SJCRH30 (cell line): ENCODE results near the gene ROCK1. TPM values are rescaled to one million over a fixed set of nuclear protein-coding genes. Genes with fewer than 3 reads are reported as not detected.

Experiments
- DNase-seq, 2 experiments: peaks; one replicate each; pipeline ENCODE4 v3.0.0-alpha.2; 2015 to 2020
- H3K27ac ChIP-seq: fragments of 250-450 bp; sonication (Bioruptor Pico); 2 replicates; pipeline ENCODE4 v1.5.1; 2020; ENCODE audit warnings: mild to moderate bottlenecking, moderate library complexity
- H3K27me3 ChIP-seq: fragments of 250-450 bp; sonication (Bioruptor Pico); 2 replicates; pipeline ENCODE4 v1.5.1; 2020; ENCODE audit warnings: mild to moderate bottlenecking, moderate library complexity
- H3K36me3 ChIP-seq: fragments of 250-450 bp; sonication (Bioruptor Pico); 2 replicates; pipeline ENCODE4 v1.5.1; 2020; ENCODE audit warnings: mild to moderate bottlenecking, moderate library complexity
- H3K4me1 ChIP-seq: fragments of 250-450 bp; sonication (Bioruptor Pico); 2 replicates; pipeline ENCODE4 v1.5.1; 2020; ENCODE audit warnings: mild to moderate bottlenecking, moderate library complexity
- H3K4me3 ChIP-seq: fragments of 250-450 bp; sonication (Bioruptor Pico); 2 replicates; pipeline ENCODE4 v1.5.1; 2020; ENCODE audit warnings: mild to moderate bottlenecking, moderate library complexity
- H3K9me3 ChIP-seq: fragments of 250-450 bp; sonication (Bioruptor Pico); replicated peaks from 2 replicates; pipeline ENCODE4 v1.5.1; 2020; ENCODE audit warnings: mild to moderate bottlenecking, moderate library complexity
- total RNA-seq: library from RNA; depleted of rRNA; stranded (reverse); fragments of >200 nt; shearing (Covaris generic); gene quantifications from 2 replicates; pipeline ENCODE4 v1.2.3, GENCODE V29; 2014

The ROCK1 gene
- total RNA-seq, 1 experiment from 2014 or later, result 24.1 TPM

DNA sequence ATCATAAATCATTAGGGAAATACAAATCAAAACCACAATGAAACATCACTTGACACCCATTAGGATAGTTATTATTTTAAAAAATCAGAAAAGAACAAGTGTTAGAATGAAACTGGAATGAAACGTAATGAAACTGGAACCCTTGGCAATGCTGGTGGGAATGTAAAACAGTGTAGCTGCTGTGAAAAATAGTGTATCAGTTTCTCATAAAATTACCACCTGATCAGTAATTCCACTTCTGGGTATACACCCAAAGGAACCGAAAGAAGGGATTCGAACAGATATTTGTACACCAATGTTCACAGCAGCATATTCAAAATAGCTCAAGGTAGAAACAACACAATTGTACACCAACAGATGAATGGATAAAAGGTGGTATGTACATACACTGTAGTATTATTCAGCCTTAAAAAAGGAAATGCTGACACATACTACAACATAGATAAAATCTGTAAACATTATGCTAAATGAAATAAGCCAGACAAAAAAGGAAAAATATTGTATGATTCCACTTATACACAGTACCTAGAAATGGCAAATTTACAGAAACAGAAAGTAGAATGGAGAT is 27.0 kb downstream of the ROCK1 start:
- H3K27me3 ChIP-seq, result no peaks in the 10 kb centered on the region
- no peaks in the 10 kb centered on the region for H3K36me3 ChIP-seq
- H3K4me1 ChIP-seq, result no peaks in the 10 kb centered on the region
- DNase-seq, result no peak
- no peak overlapping the region for H3K4me3 ChIP-seq
- no peaks in the 10 kb centered on the region for H3K9me3 ChIP-seq
- H3K27ac ChIP-seq, result no peak overlapping the region

DNA sequence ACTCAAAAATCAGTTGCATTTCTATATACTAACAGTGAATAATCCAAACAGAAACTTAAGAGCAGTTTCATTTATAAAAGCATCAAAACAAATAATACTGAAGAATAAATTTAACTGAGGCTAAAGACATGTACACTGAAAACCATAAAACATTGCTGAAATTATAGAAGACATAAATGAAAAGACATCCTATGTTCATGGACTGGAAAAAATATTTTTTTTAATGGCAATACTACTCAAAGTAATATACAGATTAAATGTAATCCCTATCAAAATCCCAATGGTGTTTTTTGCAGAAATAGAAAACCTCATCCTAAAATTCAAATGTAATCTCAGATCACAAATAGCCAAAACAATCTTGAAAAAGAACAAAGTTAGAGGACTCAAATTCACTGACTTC is 28.6 kb downstream of the ROCK1 start:
- Histone ChIP-seq H3K9me3 (no peaks in the 10 kb centered on the region), H3K4me1 (no peaks in the 10 kb centered on the region), H3K4me3 (no peak overlapping the region), H3K27ac (no peak overlapping the region), H3K27me3 (no peaks in the 10 kb centered on the region), H3K36me3 (no peaks in the 10 kb centered on the region)
- no peak for DNase-seq

- no peaks in the 10 kb centered on the region for H3K9me3 ChIP-seq
- no peak for DNase-seq
- H3K27ac ChIP-seq, result no peak overlapping the region
- H3K4me1 ChIP-seq, result no peaks in the 10 kb centered on the region
- H3K27me3 ChIP-seq, result no peaks in the 10 kb centered on the region
- no peak overlapping the region for H3K4me3 ChIP-seq
- no peaks in the 10 kb centered on the region for H3K36me3 ChIP-seq
Measured at GRCh38 chr18:21081426-21081825, 30.2 kb downstream of the ROCK1 start.

GRCh38 chr18:21080576-21080975 is 31.0 kb downstream of the ROCK1 start:
- DNase-seq, result no peak
- Histone ChIP-seq H3K27me3 (no peaks in the 10 kb centered on the region), H3K27ac (no peak overlapping the region), H3K9me3 (no peaks in the 10 kb centered on the region), H3K4me1 (no peaks in the 10 kb centered on the region), H3K36me3 (no peaks in the 10 kb centered on the region), H3K4me3 (no peak overlapping the region)

DNA sequence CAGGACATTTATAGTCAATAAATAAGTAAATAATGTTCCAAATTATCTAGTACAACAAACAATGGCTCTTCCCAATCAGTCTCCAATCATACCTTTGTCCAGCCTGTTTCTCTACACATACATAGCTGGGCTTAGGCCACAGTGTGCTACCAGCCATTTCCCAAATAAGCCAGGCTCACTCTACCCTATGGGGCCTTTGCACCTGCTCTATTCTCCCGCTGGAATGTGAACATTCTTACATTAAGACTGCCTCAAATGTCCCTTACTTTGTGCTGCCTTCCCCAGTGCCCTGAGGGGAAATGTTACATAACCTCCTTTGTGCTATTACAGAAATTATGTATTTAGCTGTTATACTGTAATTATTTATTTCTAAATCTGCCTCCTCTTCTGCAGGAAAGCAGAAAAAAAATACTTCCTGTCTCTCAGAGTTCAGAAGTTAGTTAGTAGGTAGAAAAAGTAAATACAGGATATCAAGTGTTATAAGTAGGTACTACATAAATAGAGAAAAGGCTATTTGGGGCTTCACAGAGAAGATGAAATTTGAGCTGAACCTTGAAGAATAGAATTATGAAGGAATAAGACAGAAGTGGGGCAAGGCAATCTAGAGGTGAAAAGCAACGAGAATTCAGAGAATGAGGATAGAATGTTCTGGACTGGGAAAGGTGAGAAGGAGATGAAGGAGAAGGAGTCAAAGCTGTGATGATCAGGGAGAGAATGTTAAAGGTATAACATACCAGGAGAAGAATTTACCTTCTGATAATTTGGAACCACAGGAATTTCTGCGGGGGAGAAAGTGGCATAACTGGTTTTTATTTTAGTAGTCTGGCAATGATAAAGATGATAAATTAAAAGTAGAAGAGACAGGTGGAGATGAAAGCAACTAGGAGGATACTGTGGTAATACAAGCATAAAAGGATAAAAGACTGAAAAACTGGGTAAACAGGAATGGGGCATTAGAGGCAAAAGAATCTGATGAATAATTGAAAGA is 37.0 kb downstream of the ROCK1 start:
- Histone ChIP-seq H3K4me3 (no peak overlapping the region), H3K27me3 (no peaks in the 10 kb centered on the region), H3K9me3 (no peaks in the 10 kb centered on the region), H3K27ac (no peak overlapping the region), H3K4me1 (no peaks in the 10 kb centered on the region), H3K36me3 (no peaks in the 10 kb centered on the region)
- DNase-seq, result peak; percentile 10 to 47

DNA sequence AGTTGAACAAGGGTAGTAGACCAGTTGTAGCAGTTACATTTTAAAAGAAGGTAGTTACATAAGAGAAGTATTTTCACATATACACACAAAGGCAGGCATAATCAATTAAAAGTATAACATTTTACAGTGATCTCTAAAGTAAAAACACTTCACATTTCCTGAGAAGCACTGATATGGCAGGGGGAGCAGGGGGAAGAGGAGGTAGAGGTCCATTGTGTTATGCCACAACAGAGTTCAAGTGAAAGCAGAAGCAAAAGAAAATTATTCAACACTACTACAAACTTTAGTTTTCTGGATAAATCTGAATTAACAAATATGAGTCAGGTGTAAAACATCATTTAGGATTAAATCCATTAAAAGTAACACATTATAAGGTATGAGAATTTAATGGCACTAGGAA is 38.4 kb downstream of the ROCK1 start:
- no peak overlapping the region for H3K4me3 ChIP-seq
- no peak for DNase-seq
- H3K27me3 ChIP-seq, result no peaks in the 10 kb centered on the region
- no peaks in the 10 kb centered on the region for H3K36me3 ChIP-seq
- H3K27ac ChIP-seq, result no peak overlapping the region
- no peaks in the 10 kb centered on the region for H3K4me1 ChIP-seq
- no peaks in the 10 kb centered on the region for H3K9me3 ChIP-seq

DNA sequence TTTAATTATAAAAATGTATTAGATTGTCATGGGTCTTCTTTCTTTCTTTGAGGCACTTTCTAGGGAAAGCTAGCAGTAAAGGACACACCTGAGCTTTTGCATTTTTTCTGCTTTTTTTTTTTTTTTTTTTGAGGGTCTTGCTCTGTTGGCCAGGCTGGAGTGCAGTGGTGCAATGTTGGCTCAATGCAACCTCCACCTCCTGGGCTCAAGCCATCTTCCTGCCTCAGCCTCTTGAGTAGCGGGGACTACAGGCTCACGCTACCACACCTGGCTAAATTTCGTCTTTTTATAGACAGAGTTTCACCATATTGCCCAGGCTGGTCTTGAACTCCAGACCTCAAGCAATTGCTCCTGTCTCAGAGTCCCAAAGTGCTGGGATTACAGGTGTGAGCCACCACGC is 40.5 kb downstream of the ROCK1 start:
- H3K27me3 ChIP-seq, result no peaks in the 10 kb centered on the region
- no peak overlapping the region for H3K4me3 ChIP-seq
- H3K9me3 ChIP-seq, result no peaks in the 10 kb centered on the region
- no peak for DNase-seq
- no peak overlapping the region for H3K27ac ChIP-seq
- H3K36me3 ChIP-seq, result no peaks in the 10 kb centered on the region
- H3K4me1 ChIP-seq, result no peaks in the 10 kb centered on the region

- H3K27me3 ChIP-seq, result no peaks in the 10 kb centered on the region
- no peak for DNase-seq
- no peaks in the 10 kb centered on the region for H3K4me1 ChIP-seq
- H3K4me3 ChIP-seq, result no peak overlapping the region
- no peak overlapping the region for H3K27ac ChIP-seq
- H3K36me3 ChIP-seq, result no peaks in the 10 kb centered on the region
- H3K9me3 ChIP-seq, result no peaks in the 10 kb centered on the region
Measured at GRCh38 chr18:21069468-21069867, 42.1 kb downstream of the ROCK1 start.

GRCh38 chr18:21064347-21064746 is 47.3 kb downstream of the ROCK1 start:
- H3K9me3 ChIP-seq, result no peaks in the 10 kb centered on the region
- no peaks in the 10 kb centered on the region for H3K4me1 ChIP-seq
- H3K27ac ChIP-seq, result no peak overlapping the region
- H3K27me3 ChIP-seq, result no peaks in the 10 kb centered on the region
- no peak for DNase-seq
- no peaks in the 10 kb centered on the region for H3K36me3 ChIP-seq
- no peak overlapping the region for H3K4me3 ChIP-seq

GRCh38 chr18:21063011-21063410 is 48.6 kb downstream of the ROCK1 start:
- Histone ChIP-seq H3K36me3 (no peaks in the 10 kb centered on the region), H3K4me1 (no peaks in the 10 kb centered on the region), H3K4me3 (no peak overlapping the region), H3K27ac (no peak overlapping the region), H3K9me3 (no peaks in the 10 kb centered on the region), H3K27me3 (no peaks in the 10 kb centered on the region)
- DNase-seq, result no peak

DNA sequence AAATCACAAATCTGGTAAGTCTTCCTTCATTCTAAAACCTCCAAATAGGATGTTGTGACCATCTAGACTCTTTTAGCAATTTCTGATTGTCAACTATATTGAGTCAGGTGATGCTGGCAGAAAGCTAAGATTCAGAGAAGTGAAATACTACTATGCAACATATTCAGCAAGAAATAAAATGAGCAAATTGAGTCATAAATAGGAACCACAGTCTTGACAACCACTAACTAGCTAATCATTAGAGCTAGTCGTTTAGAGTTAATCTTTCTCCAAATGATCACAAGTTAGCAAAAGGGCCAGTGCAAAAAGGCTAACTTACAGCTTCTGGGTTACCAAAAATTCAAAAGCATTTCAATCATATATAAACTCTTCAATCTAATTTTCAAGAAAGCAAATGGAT is 54.5 kb downstream of the ROCK1 start:
- Histone ChIP-seq H3K4me3 (no peak overlapping the region), H3K4me1 (no peaks in the 10 kb centered on the region), H3K9me3 (no peaks in the 10 kb centered on the region), H3K27me3 (no peaks in the 10 kb centered on the region), H3K36me3 (no peaks in the 10 kb centered on the region), H3K27ac (no peak overlapping the region)
- DNase-seq, result no peak

DNA sequence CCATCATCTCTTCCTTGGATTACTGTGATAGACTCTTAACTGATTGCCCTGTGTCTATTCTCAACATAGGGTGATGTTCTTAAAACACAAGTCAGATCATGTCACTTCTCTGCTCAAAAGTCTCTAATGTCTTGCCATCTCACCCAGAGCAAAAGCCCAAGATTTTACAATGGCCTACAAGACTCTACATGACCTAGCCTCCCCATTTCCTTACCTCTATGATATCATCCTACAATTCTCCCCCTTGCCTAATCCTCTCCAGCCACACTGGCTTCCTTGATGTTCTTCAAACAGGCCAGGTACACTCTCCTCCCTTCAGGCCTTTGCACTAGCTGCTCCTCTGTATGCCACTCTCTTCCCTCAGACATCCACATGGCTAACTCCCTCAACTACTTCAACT is 55.1 kb downstream of the ROCK1 start:
- Histone ChIP-seq H3K9me3 (no peaks in the 10 kb centered on the region), H3K27me3 (no peaks in the 10 kb centered on the region), H3K4me1 (no peaks in the 10 kb centered on the region), H3K27ac (no peak overlapping the region), H3K36me3 (no peaks in the 10 kb centered on the region), H3K4me3 (no peak overlapping the region)
- DNase-seq, result no peak

GRCh38 chr18:21054252-21054821 is 57.3 kb downstream of the ROCK1 start:
- H3K9me3 ChIP-seq, result no peaks in the 10 kb centered on the region
- no peak for DNase-seq
- H3K4me1 ChIP-seq, result no peaks in the 10 kb centered on the region
- H3K36me3 ChIP-seq, result no peaks in the 10 kb centered on the region
- H3K27me3 ChIP-seq, result no peaks in the 10 kb centered on the region
- no peak overlapping the region for H3K4me3 ChIP-seq
- no peak overlapping the region for H3K27ac ChIP-seq

DNA sequence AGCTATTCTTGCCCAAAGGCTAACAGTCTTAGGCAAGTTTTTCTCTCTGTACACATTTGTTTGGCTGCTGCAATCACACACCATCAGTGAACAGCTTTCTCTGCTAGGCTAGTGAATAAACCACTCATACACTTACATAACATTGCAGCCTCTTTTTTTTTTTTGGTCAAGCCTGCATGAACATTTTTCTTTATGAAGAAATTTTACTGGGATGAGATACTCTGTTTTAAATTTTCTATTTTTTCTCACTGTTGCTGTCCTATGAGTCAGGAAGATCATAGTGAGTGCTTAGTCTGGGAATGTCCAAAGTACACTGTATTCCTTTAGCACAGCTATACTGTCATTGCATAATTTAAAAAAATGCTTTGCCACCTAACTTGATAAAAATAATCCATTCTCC is 58.5 kb downstream of the ROCK1 start:
- Histone ChIP-seq H3K27ac (no peak overlapping the region), H3K4me1 (no peaks in the 10 kb centered on the region), H3K4me3 (no peak overlapping the region), H3K27me3 (no peaks in the 10 kb centered on the region), H3K36me3 (no peaks in the 10 kb centered on the region), H3K9me3 (no peaks in the 10 kb centered on the region)
- DNase-seq, result no peak

GRCh38 chr18:21052385-21052784 is 59.2 kb downstream of the ROCK1 start:
- H3K27me3 ChIP-seq, result no peaks in the 10 kb centered on the region
- H3K9me3 ChIP-seq, result no peaks in the 10 kb centered on the region
- DNase-seq, result no peak
- H3K4me3 ChIP-seq, result no peak overlapping the region
- H3K27ac ChIP-seq, result no peak overlapping the region
- H3K36me3 ChIP-seq, result no peaks in the 10 kb centered on the region
- H3K4me1 ChIP-seq, result no peaks in the 10 kb centered on the region
